ENCODE measurements around the gene STRIP2.
A peak's percentile ranks its signal among the peaks of the same experiment; 100 is the strongest.

STRIP2 gene

DNA sequence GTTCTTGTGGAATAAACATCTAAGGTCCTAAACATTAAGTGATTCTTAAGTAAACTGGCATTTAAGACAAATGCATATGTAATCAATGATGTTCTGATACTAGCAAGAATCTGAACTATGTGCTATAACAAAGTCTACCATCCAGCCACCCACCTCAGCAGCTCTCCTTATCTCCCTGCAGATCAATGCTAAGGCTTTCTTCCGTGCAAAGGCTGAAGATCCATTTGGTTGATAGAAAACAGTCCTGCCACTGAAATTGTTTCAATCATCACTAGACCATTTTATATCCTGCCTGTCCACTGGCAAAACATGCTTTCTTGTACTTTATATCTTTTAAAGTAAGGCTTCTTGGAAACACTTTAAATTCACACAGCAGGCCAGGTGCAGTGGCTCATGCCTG, 61.8 kb downstream of the STRIP2 start:
- ATAC-seq = peak; percentile 52
- TF ChIP-seq, protein P1, sequence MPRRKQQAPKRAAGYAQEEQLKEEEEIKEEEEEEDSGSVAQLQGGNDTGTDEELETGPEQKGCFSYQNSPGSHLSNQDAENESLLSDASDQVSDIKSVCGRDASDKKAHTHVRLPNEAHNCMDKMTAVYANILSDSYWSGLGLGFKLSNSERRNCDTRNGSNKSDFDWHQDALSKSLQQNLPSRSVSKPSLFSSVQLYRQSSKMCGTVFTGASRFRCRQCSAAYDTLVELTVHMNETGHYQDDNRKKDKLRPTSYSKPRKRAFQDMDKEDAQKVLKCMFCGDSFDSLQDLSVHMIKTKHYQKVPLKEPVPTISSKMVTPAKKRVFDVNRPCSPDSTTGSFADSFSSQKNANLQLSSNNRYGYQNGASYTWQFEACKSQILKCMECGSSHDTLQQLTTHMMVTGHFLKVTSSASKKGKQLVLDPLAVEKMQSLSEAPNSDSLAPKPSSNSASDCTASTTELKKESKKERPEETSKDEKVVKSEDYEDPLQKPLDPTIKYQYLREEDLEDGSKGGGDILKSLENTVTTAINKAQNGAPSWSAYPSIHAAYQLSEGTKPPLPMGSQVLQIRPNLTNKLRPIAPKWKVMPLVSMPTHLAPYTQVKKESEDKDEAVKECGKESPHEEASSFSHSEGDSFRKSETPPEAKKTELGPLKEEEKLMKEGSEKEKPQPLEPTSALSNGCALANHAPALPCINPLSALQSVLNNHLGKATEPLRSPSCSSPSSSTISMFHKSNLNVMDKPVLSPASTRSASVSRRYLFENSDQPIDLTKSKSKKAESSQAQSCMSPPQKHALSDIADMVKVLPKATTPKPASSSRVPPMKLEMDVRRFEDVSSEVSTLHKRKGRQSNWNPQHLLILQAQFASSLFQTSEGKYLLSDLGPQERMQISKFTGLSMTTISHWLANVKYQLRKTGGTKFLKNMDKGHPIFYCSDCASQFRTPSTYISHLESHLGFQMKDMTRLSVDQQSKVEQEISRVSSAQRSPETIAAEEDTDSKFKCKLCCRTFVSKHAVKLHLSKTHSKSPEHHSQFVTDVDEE (CRISPR knock-in tag; IDR thresholded peaks at IDR 0.05) = peak; percentile 71; the same call in 1 of the 2 replicates
- no peak for TF ChIP-seq PPARA (CRISPR knock-in tag; IDR thresholded peaks at IDR 0.05; ENCODE audit: borderline replicate concordance)
- peak; percentile 31; the same call in 1 of the 2 replicates for TF ChIP-seq ISL1 (CRISPR knock-in tag; IDR thresholded peaks at IDR 0.05)

DNA sequence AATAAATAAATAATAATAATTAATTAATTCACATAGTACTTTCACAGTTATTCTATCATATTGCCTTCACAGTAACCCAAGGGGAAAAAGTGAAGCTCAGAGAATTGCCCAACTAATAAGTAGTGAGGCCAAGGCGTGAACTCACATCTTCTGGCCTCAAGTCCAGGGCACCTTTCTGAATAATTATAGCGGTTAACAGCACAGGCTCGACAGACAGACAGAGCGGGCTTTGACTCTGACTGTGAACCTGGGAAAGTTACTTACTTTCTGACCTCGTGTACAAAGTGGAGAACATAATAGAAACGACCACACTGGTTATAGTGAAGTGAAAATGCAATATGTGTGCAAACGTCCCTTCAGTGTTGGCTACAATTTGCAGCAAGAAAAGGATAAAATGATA, 62.4 kb downstream of the STRIP2 start:
- TF ChIP-seq ZNF565 (CRISPR knock-in tag; conservative IDR thresholded peaks at IDR 0.05; ENCODE audit: low read depth) (no peak), RARB (CRISPR knock-in tag; IDR thresholded peaks at IDR 0.05) (no peak), ZNF70 (CRISPR knock-in tag; IDR thresholded peaks at IDR 0.05) (no peak), ZFP3 (CRISPR knock-in tag; IDR thresholded peaks at IDR 0.05) (no peak), ZFP30 (CRISPR knock-in tag; IDR thresholded peaks at IDR 0.05) (no peak), CSDC2 (CRISPR knock-in tag; IDR thresholded peaks at IDR 0.05) (no peak), TOX (CRISPR knock-in tag; IDR thresholded peaks at IDR 0.05; ENCODE audit: borderline replicate concordance) (no peak), ZNF8 (CRISPR knock-in tag; IDR thresholded peaks at IDR 0.05) (no peak), OSR1 (CRISPR knock-in tag; IDR thresholded peaks at IDR 0.05) (no peak), TCF4 (CRISPR knock-in tag; IDR thresholded peaks at IDR 0.05; ENCODE audit: borderline replicate concordance) (no peak), ISL1 (CRISPR knock-in tag; IDR thresholded peaks at IDR 0.05) (no peak), SNAI2 (CRISPR knock-in tag; IDR thresholded peaks at IDR 0.05) (no peak)
- TF ChIP-seq, protein P2, sequence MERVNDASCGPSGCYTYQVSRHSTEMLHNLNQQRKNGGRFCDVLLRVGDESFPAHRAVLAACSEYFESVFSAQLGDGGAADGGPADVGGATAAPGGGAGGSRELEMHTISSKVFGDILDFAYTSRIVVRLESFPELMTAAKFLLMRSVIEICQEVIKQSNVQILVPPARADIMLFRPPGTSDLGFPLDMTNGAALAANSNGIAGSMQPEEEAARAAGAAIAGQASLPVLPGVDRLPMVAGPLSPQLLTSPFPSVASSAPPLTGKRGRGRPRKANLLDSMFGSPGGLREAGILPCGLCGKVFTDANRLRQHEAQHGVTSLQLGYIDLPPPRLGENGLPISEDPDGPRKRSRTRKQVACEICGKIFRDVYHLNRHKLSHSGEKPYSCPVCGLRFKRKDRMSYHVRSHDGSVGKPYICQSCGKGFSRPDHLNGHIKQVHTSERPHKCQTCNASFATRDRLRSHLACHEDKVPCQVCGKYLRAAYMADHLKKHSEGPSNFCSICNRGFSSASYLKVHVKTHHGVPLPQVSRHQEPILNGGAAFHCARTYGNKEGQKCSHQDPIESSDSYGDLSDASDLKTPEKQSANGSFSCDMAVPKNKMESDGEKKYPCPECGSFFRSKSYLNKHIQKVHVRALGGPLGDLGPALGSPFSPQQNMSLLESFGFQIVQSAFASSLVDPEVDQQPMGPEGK (CRISPR knock-in tag; IDR thresholded peaks at IDR 0.05; ENCODE audit: borderline replicate concordance) = no peak
- TF ChIP-seq, protein P3, sequence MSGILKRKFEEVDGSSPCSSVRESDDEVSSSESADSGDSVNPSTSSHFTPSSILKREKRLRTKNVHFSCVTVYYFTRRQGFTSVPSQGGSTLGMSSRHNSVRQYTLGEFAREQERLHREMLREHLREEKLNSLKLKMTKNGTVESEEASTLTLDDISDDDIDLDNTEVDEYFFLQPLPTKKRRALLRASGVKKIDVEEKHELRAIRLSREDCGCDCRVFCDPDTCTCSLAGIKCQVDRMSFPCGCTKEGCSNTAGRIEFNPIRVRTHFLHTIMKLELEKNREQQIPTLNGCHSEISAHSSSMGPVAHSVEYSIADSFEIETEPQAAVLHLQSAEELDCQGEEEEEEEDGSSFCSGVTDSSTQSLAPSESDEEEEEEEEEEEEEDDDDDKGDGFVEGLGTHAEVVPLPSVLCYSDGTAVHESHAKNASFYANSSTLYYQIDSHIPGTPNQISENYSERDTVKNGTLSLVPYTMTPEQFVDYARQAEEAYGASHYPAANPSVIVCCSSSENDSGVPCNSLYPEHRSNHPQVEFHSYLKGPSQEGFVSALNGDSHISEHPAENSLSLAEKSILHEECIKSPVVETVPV (CRISPR knock-in tag; IDR thresholded peaks at IDR 0.05) = no peak

DNA sequence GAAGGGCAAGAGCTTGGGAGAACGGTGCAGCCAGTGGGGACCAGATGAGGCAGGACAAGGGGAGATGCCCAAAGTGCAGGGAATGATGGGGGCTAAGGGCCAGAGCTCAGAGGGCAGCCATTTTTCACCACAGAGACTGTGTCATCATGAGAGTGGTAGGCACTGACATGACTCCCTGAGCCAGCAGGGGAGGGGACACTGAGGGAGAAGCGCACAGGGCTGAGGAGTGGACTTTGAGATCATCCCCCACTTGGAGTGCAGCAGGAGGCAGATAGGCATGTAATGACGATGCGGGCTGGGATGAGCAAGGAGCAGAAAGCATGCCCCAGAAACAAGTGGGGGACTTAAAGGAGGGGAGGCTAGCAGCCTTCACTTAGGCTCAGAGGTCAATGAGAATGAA, 62.9 kb downstream of the STRIP2 start:
- no peak for ATAC-seq
- TF ChIP-seq ZFP30 (CRISPR knock-in tag; IDR thresholded peaks at IDR 0.05) (no peak), RARB (CRISPR knock-in tag; IDR thresholded peaks at IDR 0.05) (no peak), OSR1 (CRISPR knock-in tag; IDR thresholded peaks at IDR 0.05) (no peak), SNAI2 (CRISPR knock-in tag; IDR thresholded peaks at IDR 0.05) (no peak), ZNF565 (CRISPR knock-in tag; conservative IDR thresholded peaks at IDR 0.05; ENCODE audit: low read depth) (no peak), ZNF70 (CRISPR knock-in tag; IDR thresholded peaks at IDR 0.05) (no peak), ZNF8 (CRISPR knock-in tag; IDR thresholded peaks at IDR 0.05) (no peak), ISL1 (CRISPR knock-in tag; IDR thresholded peaks at IDR 0.05) (no peak), PPARA (CRISPR knock-in tag; IDR thresholded peaks at IDR 0.05; ENCODE audit: borderline replicate concordance) (no peak), CSDC2 (CRISPR knock-in tag; IDR thresholded peaks at IDR 0.05) (no peak)
- TF ChIP-seq, protein P2 (CRISPR knock-in tag; IDR thresholded peaks at IDR 0.05; ENCODE audit: borderline replicate concordance) = no peak
- TF ChIP-seq, protein P4, sequence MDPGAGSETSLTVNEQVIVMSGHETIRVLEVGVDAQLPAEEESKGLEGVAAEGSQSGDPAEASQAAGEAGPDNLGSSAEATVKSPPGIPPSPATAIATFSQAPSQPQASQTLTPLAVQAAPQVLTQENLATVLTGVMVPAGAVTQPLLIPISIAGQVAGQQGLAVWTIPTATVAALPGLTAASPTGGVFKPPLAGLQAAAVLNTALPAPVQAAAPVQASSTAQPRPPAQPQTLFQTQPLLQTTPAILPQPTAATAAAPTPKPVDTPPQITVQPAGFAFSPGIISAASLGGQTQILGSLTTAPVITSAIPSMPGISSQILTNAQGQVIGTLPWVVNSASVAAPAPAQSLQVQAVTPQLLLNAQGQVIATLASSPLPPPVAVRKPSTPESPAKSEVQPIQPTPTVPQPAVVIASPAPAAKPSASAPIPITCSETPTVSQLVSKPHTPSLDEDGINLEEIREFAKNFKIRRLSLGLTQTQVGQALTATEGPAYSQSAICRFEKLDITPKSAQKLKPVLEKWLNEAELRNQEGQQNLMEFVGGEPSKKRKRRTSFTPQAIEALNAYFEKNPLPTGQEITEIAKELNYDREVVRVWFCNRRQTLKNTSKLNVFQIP (CRISPR knock-in tag; IDR thresholded peaks at IDR 0.05; ENCODE audit: borderline replicate concordance, low read depth) = no peak

More for the DNA sequence above, 62.4 kb downstream of the STRIP2 start:
- ATAC-seq = no peak

DNA sequence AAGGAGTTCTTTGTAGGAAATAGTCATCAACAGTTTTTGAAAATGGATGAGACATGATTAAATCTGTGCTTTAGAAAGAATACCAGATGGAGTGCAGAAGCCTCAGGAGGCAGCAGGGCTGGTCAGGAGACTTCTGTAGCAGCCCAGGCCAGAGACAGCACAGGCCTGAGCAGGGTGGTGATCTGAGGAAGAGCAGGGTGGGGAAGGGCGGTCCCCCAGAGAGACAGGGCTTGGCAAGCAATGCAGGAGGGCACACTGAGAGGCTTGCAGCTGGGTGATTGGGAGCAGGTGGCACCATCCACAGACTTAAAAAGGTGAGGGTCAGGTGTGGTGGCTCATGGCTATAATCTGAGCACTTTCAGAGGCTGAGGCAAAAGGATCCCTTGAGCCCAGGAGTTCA, 63.8 kb downstream of the STRIP2 start:
- no peak for ATAC-seq
- no peak for TF ChIP-seq OSR1 (CRISPR knock-in tag; IDR thresholded peaks at IDR 0.05)
- TF ChIP-seq ZNF70 (CRISPR knock-in tag; IDR thresholded peaks at IDR 0.05) = no peak
- TF ChIP-seq, protein P5, sequence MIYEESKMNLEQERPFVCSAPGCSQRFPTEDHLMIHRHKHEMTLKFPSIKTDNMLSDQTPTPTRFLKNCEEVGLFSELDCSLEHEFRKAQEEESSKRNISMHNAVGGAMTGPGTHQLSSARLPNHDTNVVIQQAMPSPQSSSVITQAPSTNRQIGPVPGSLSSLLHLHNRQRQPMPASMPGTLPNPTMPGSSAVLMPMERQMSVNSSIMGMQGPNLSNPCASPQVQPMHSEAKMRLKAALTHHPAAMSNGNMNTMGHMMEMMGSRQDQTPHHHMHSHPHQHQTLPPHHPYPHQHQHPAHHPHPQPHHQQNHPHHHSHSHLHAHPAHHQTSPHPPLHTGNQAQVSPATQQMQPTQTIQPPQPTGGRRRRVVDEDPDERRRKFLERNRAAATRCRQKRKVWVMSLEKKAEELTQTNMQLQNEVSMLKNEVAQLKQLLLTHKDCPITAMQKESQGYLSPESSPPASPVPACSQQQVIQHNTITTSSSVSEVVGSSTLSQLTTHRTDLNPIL (CRISPR knock-in tag; IDR thresholded peaks at IDR 0.05; ENCODE audit: low read depth) = no peak
- TF ChIP-seq ZFP3 (CRISPR knock-in tag; IDR thresholded peaks at IDR 0.05) = no peak
- no peak for TF ChIP-seq ESRRG (CRISPR knock-in tag; IDR thresholded peaks at IDR 0.05)
- TF ChIP-seq, protein P2 (CRISPR knock-in tag; IDR thresholded peaks at IDR 0.05; ENCODE audit: borderline replicate concordance) = no peak
- TF ChIP-seq, protein P4 (CRISPR knock-in tag; IDR thresholded peaks at IDR 0.05; ENCODE audit: borderline replicate concordance, low read depth) = no peak
- no peak for TF ChIP-seq CSDC2 (CRISPR knock-in tag; IDR thresholded peaks at IDR 0.05)
- no peak for TF ChIP-seq SNAI2 (CRISPR knock-in tag; IDR thresholded peaks at IDR 0.05)
